GM18520 (cell line): ENCODE data around the gene WHRN.

Experiments used
- ATAC-seq: cut with Tn5 transposase; IDR thresholded peaks from one replicate; pipeline ENCODE4 v1.9.1; 2021; ENCODE audit not compliant: unreplicated experiment

The WHRN gene

DNA sequence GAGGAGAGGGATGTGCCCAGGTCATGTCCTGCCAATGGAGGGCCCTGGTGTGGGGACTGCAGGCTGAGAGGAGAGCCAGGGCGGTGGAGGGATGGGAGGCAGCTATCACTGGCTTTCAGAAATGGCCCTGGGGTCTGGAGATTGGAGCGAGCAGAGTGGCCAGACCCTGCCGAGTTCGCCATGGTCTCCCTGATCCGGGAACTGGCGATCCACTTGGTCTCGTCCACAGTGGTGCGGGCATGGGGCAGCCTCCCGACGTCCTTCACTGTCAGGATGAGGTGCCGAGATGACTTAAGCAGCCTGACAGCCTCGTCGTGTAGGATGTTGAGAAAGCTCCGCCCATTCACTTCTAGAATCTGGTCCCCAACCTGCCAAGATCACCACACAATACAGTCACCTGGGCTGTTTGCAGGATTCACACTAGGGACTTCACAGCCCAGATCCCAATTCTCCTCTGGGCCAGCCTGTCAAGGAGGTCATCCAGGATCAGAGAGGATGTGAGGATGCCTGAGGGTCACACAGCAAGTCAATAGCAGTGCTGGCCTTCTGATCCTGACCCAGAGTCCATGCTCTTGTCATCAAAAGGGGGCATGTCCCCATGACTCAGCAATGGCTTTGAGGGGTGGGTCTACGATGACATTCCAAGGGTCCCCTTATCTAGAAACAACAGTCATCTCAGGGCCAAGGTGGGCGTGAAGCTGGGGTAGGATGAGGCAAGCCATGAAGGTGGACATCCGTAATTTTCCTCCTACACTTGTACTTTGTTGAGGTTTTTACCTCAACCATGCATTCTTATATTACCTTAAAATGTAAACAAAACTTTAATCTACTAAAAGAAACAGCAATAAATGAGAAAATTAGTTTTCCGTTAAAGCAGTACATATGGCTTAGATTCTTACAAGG lies 79.0 kb downstream of the WHRN start:
- no peak for ATAC-seq

- no peak for ATAC-seq
Measured at GRCh38 chr9:114425126-114425525, 80.1 kb downstream of the WHRN start.

DNA sequence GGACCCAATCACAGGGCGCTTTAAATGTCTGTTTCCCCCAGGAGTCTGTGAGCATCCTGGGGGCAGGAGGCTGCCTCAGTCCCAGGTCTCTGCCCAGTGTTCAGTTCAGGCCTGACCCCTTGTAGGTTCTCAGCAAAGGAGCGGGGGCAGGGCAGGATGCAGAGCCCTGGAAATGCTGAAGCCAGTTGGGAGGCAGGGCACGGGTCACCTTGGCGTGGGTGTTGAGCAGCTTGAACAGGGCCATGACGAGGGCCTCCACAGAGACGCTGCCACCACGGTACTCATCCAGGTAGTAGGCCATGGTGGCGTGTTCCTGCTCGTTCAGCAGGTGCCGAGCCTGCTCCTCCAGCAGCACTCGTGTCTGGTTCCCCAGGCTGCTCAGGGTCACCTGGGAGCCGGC lies 81.1 kb downstream of the WHRN start:
- no peak for ATAC-seq

GRCh38 chr9:114423181-114423580 lies 82.1 kb downstream of the WHRN start:
- no peak for ATAC-seq

GRCh38 chr9:114421147-114421546 lies 84.1 kb downstream of the WHRN start:
- ATAC-seq, result no peak

- no peak for ATAC-seq
Measured at GRCh38 chr9:114419796-114420195, 85.5 kb downstream of the WHRN start.

GRCh38 chr9:114418053-114418452 lies 87.2 kb downstream of the WHRN start:
- ATAC-seq, result no peak

DNA sequence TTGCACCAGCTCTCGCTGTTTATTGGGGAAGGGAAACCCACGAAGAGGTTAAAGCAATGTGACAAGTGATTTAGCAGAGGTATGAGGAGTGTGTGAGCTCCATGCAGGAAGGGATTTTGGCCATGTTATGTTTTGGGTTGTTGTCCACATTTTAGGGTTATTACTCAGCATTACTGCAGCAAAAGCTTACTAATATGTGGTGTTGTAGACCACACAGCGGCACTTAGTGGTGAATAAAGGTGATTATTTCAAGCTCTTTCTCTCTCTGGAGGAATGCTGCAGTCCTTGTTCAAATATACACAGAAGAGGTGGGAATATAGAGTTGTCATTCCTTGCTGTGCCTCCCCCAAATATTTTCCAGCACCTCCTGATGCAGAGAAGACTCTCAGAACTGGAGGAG lies 87.8 kb downstream of the WHRN start:
- peak; percentile 45 for ATAC-seq

DNA sequence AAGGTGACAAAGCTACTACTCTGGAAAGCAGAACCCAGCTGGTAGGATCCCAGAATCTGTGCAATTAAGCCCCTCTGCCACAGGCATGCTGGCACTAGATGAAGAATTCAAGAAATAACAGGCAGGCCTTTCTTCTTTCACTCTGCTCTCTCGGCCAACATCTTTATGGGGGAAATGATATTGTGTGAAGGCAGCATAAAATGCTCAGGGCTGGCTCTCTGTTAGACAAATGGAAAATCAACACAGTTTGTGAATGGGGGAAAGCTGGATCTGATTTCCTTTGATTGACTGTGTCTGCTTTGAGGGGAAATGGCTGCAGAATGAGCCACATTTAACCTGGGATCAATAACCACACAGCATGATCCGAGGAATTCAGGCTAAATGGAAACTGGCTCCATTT lies 88.4 kb downstream of the WHRN start:
- ATAC-seq, result no peak

DNA sequence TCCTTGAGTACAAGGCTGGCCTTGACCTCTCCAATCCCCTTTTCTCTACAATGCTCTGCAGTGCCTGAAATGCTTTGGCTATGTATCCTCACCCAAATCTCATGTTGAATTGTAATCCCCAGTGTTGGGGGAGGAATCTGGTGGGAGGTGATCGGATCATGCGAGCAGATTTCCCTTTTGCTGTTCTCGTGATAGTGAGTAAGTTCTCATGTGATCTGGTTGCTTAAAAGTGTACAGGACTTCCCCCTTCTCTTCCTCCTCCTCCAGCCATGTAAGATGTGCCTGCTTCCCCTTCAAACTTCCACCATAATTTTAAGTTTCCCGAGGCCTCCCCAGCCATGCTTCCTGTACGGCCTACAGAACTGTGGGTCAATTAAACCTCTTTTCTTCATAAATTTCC lies 89.0 kb downstream of the WHRN start:
- no peak for ATAC-seq

DNA sequence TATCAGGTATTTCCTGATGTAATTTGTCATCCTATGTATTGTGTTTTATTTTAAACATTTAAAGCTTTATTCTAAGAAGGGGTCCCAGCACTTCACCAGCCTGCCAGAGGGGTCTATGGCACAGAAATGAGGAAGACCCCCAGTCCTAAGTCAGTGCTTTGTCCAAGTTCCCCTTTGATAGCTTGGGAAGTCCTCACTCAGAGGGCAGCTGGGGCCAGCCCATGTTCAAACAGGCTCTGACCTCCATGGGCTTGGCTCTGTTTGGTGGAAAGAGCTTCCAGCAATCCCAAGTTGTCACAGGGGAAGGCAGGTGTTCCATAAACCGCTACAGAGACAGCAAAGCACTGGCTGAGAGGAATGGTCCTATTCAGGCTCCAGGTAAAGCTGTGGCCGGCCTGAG lies 90.9 kb downstream of the WHRN start:
- ATAC-seq, result no peak

DNA sequence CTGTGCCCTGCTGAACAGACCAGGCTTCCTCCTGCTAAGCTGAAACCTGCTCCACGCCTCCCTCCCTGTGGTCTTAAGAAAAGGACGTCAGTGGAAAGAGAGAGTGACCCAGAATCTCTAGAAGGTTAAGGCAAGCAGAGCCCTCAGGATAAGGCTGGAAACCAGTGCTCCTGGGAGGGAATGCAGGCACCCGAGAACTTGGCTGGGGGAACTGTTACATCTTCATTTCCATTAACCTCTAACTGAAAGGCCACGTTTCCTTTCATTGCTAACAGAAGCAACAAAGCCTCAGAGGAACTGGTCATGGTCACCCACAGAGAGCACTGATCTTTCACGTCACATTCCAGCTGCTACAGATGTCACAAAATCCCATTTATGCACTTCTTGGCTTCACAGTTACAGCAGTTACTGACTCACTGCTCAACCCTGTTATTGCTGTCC lies 91.4 kb downstream of the WHRN start:
- ATAC-seq, result no peak

DNA sequence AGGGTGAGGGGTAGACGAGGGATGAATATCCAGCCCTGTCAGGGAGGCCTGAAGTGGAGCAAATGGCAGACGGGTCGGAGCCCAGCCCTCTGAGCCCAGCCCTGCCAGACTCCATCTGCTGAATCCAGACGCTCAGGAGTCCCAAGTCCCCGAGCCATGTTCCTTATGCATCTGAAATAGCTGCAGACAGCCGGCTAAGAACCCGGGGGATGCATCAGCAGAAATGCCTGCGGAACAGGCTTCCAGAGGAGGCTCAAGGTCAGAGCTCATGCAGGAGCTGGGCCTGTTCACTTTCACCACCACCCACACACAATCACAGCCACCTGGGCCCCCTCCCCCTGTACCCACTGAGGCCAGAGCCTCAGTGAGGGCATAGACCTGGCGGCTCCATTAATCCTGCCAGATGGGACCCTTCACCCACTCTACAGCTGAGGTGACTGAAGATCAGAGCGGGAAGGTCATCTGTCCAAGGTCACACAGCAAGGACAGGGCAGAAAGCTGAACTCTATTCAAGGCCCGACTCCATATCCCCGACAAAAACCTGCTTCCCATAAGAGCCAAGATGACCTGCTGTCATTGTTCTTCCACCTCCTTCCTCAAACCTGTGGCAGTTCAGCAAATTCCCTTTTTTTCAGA lies 93.1 kb downstream of the WHRN start:
- ATAC-seq, result no peak

- no peak for ATAC-seq
Measured at GRCh38 chr9:114411452-114411851, 93.8 kb downstream of the WHRN start.

DNA sequence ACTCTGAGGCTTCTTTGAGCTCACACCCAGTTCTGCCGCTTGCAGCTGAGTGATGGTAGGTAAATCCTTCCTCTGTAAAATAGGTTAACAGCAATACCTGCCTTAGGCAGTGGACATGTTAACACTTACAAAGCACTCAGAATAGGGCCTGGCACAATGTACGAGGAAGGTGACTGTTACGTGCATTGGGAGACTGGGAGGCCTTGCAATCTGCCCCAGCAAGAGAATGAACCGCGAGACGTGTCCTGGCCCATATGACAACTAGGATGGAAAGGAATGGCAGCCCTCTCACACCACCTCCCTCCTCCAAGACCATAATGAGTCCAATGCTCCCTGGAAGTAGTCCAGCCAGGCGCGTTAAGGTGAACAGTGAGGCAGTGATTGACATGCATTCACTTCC lies 94.4 kb downstream of the WHRN start:
- no peak for ATAC-seq

GRCh38 chr9:114409842-114410241 lies 95.4 kb downstream of the WHRN start:
- ATAC-seq, result no peak

- ATAC-seq, result no peak
Measured at GRCh38 chr9:114409103-114409780, 96.0 kb downstream of the WHRN start.

DNA sequence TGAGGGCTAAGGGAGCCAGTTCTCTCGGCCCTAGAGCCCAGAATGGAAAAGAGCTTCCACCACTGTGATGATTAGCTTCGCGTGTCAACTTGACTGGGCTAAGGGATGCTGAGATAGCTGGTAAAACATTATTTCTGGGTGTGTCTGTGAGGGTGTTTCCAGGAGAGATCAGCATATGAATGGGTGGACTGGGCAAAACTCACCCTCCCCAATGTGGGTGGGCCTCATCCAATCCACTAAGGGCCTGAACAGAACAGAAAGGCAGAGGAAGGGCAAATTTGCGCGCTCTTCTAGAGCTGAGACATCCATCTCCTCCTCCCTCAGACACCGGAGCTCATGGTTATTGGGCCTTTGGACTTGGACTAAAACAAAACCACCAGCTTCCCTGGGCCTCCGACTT lies 96.6 kb downstream of the WHRN start:
- no peak for ATAC-seq

DNA sequence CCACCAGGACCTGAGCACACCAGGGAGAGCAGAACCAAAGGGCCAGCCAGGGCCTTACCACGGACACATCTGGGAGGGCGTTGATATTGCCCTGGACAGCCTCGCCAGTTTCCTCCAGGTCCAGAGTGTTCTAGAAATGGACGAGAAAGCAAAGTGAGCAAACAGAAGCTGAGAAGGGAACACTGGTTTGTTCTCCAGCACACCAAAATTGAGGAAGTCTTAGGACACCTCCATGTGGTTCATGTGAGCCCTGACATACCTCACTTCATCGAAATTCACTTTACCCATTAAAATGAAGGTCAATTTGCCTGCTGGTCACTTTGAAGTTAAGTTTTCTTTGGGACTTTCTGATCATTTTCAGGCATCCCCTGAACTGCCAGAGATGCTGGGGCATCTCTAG lies 97.4 kb downstream of the WHRN start:
- no peak for ATAC-seq

- ATAC-seq, result no peak
Measured at GRCh38 chr9:114406441-114406840, 98.8 kb downstream of the WHRN start.

GRCh38 chr9:114405294-114406034 lies 99.8 kb downstream of the WHRN start:
- ATAC-seq, result peak; percentile 88
